B cell (primary cell): Measurements from ENCODE around the gene CACNA2D3. TPM values are rescaled to one million over a fixed set of nuclear protein-coding genes. Genes with fewer than 3 reads are reported as not detected.
"Not testable (repeated sequence)": the region's sequence is repeated elsewhere in the genome, so short reads cannot be mapped to it uniquely, and the experiment has no call there.

Source experiments
- ATAC-seq: fragments of 200-7000 bp; cut with Tn5 transposase; one replicate; pipeline ENCODE4 v1.10.0; 2021; ENCODE audit warnings: low read depth, mild to moderate bottlenecking, moderate number of reproducible peaks, moderate library complexity
- CTCF ChIA-PET: fragments of 350-600 bp; sonication (Branson Sonifier 250); formaldehyde crosslinking; loops from one replicate; lab custom pipeline; 2021; ENCODE audit warnings: antibody characterized with exemption, inconsistent platforms; lab: Charles Lee
- POLR2A ChIA-PET: fragments of 350-600 bp; sonication (Branson Sonifier 250); formaldehyde crosslinking; loops from one replicate; lab custom pipeline; 2021; ENCODE audit warnings: antibody characterized with exemption; lab: Charles Lee
- DNase-seq: peaks from one replicate; pipeline ENCODE4 v3.0.0; 2013
- H2AFZ ChIP-seq: 2 replicates; pipeline ENCODE4 v1.6.1; 2012; ENCODE audit warnings: mild to moderate bottlenecking, low read depth, low read length; ENCODE audit not compliant: insufficient read depth, poor library complexity, severe bottlenecking
- H3K27ac ChIP-seq, 2 donors: 1 replicate in 1 of 2; 2 replicates in 1 of 2; pipeline ENCODE4 v1.5.1; 2012 to 2013; ENCODE audit warnings: low read length in 2 of 2, mild to moderate bottlenecking in 2 of 2, moderate library complexity in 1 of 2
- H3K27me3 ChIP-seq, 4 experiments: fragments of 200-600 bp in 1 of 4; sonication (generic) in 1 of 4; replicated peaks in 1 of 4; 1 replicate in 2 of 4; 2 replicates in 2 of 4; pipeline versions ENCODE4 v1.6.1 to v1.7.0; 2013 to 2016; ENCODE audit warnings: low read length in 3 of 4, mild to moderate bottlenecking in 2 of 4, mixed read lengths in 1 of 4, moderate library complexity in 1 of 4; ENCODE audit not compliant: insufficient read depth in 4 of 4, control insufficient read depth in 3 of 4; ENCODE audit errors: control extremely low read depth in 1 of 4
- H3K36me3 ChIP-seq, 2 experiments: replicated peaks in 1 of 2; 1 replicate in 1 of 2; 2 replicates in 1 of 2; pipeline versions ENCODE4 v1.6.1 to v1.7.1; 2013; ENCODE audit warnings: low read length in 1 of 2; ENCODE audit not compliant: insufficient read depth in 2 of 2, control insufficient read depth in 1 of 2; ENCODE audit errors: control extremely low read depth in 1 of 2, extremely low read depth in 1 of 2
- H3K4me1 ChIP-seq, 2 donors: fragments of 200-600 bp in 1 of 2; sonication (generic) in 1 of 2; 1 replicate in 1 of 2; 2 replicates in 1 of 2; pipeline versions ENCODE4 v1.5.1 to v1.6.1; 2013 to 2017; ENCODE audit warnings: low read length in 2 of 2; ENCODE audit not compliant: control insufficient read depth in 2 of 2, insufficient read depth in 2 of 2
- H3K4me2 ChIP-seq: replicated peaks from 2 replicates; pipeline ENCODE3; 2012; ENCODE audit warnings: mild to moderate bottlenecking, low read depth, low read length; ENCODE audit not compliant: poor library complexity, severe bottlenecking
- H3K4me3 ChIP-seq, 5 experiments: fragments of 200-600 bp in 1 of 5; sonication (generic) in 1 of 5; 1 replicate in 3 of 5; 2 replicates in 2 of 5; pipeline versions ENCODE4 v1.5.1 to v1.7.0; 2011 to 2016; ENCODE audit warnings: low read length in 4 of 5, mild to moderate bottlenecking in 4 of 5, low read depth in 2 of 5, control low read depth in 1 of 5, moderate library complexity in 1 of 5; ENCODE audit not compliant: insufficient read depth in 1 of 5; ENCODE audit errors: control extremely low read depth in 1 of 5, extremely low read depth in 1 of 5
- H3K79me2 ChIP-seq: fragments of 200-600 bp; sonication (generic); one replicate; pipeline ENCODE4 v1.6.0; 2016; ENCODE audit warnings: low read length; ENCODE audit not compliant: control insufficient read depth, insufficient read depth
- H3K9ac ChIP-seq: fragments of 200-600 bp; sonication (generic); 2 replicates; pipeline ENCODE4 v1.6.1; 2017; ENCODE audit warnings: mild to moderate bottlenecking, low read length, moderate library complexity
- H3K9me3 ChIP-seq, 3 donors: one replicate each; pipeline versions ENCODE4 v1.6.1 to v1.7.1; 2013; ENCODE audit warnings: low read length in 2 of 3; ENCODE audit not compliant: control insufficient read depth in 2 of 3, insufficient read depth in 1 of 3; ENCODE audit errors: control extremely low read depth in 1 of 3
- H4K20me1 ChIP-seq: 2 replicates; pipeline ENCODE4 v1.6.0; 2012; ENCODE audit warnings: mild to moderate bottlenecking, low read length; ENCODE audit not compliant: insufficient read depth, control insufficient read depth, poor library complexity, severe bottlenecking
- H3K27ac Mint-ChIP-seq: one replicate; pipeline ENCODE4 v1.8.0; 2021; ENCODE audit warnings: mixed read lengths
- H3K27me3 Mint-ChIP-seq: one replicate; pipeline ENCODE4 v1.8.0; 2021; ENCODE audit warnings: mixed read lengths
- H3K4me1 Mint-ChIP-seq: one replicate; pipeline ENCODE4 v1.8.0; 2021; ENCODE audit warnings: mixed read lengths
- H3K4me3 Mint-ChIP-seq: one replicate; pipeline ENCODE4 v1.8.0; 2021; ENCODE audit warnings: mixed read lengths
- H3K9me3 Mint-ChIP-seq: one replicate; pipeline ENCODE4 v1.8.0; 2022; ENCODE audit warnings: mixed read lengths; ENCODE audit not compliant: insufficient read depth
- EZH2 ChIP-seq: IDR thresholded peaks from 2 replicates; pipeline ENCODE4 v1.6.1; 2012; ENCODE audit warnings: borderline replicate concordance, low read depth, mild to moderate bottlenecking, moderate library complexity, low read length; ENCODE audit not compliant: insufficient read depth, poor library complexity, severe bottlenecking
- WGBS: methylation state at CpG from one replicate; pipeline ENCODE4 v1.1.5; 2013; ENCODE audit warnings: missing lambda C conversion rate; ENCODE audit not compliant: insufficient coverage; 5-methylcytosine and 5-hydroxymethylcytosine counted together
- intact Hi-C: fragments of 100-400 bp; cut with micrococcal nuclease; formaldehyde crosslinking; loops from one replicate; pipeline ENCODE4 v1.10.0; 2022
- polyA plus RNA-seq: library from polyadenylated mRNA; depleted of rRNA; stranded (reverse); fragments of >200 nt; gene quantifications from 2 replicates; pipeline ENCODE4 v1.2.3, GENCODE V29; 2012
- total RNA-seq, 2 donors: library from RNA; stranded (reverse); fragments of 120-200 nt in 1 of 2; gene quantifications; 1 replicate in 1 of 2; 2 replicates in 1 of 2; pipeline versions ENCODE4 v1.2.3 to v1.2.4, GENCODE V29; 2013 to 2022
- TF ChIP-seq, protein P1 (sequence below): fragments of 200-600 bp; IDR thresholded peaks from one replicate; pipeline ENCODE4 v1.8.0; 2022; ENCODE audit warnings: antibody characterized with exemption, mild to moderate bottlenecking

Gene CACNA2D3
- total and polyA plus RNA-seq, 2 donors (not counting 1 experiment from before 2014, with no cell fraction given) = not detected

DNA sequence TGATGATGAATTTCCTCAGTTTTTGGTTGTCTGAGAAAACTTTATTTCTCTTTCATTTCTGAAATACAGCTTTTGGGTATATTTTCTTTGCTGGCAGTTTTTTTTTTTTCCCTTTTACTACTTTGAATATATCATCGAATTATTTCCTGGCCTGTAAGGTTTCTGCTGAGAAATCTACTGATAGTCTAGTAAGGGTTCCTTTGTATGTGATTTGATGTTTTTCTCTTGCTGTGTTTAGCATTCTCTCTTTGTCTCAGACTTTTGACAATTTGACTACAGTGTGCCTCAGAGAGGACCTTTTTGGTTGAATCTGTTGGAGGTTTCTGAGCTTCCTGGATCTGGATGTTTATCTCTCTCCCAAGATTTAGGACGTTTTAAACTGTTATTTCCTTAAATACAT, 336.0 kb downstream of the CACNA2D3 start:
- H3K27ac ChIP-seq = no peak overlapping the region
- no peak for ATAC-seq
- intact Hi-C loops = no loop called here
- no peaks in the 10 kb centered on the region for H3K4me1 ChIP-seq
- no peak for TF ChIP-seq EZH2
- TF ChIP-seq, protein P1, sequence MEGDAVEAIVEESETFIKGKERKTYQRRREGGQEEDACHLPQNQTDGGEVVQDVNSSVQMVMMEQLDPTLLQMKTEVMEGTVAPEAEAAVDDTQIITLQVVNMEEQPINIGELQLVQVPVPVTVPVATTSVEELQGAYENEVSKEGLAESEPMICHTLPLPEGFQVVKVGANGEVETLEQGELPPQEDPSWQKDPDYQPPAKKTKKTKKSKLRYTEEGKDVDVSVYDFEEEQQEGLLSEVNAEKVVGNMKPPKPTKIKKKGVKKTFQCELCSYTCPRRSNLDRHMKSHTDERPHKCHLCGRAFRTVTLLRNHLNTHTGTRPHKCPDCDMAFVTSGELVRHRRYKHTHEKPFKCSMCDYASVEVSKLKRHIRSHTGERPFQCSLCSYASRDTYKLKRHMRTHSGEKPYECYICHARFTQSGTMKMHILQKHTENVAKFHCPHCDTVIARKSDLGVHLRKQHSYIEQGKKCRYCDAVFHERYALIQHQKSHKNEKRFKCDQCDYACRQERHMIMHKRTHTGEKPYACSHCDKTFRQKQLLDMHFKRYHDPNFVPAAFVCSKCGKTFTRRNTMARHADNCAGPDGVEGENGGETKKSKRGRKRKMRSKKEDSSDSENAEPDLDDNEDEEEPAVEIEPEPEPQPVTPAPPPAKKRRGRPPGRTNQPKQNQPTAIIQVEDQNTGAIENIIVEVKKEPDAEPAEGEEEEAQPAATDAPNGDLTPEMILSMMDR = no peak
- no peaks in the 10 kb centered on the region for H3K36me3 ChIP-seq
- no peak overlapping the region for H2AFZ ChIP-seq
- CTCF ChIA-PET = no interaction called here
- no peaks in the 10 kb centered on the region for H3K79me2 ChIP-seq
- H4K20me1 ChIP-seq = no peaks in the 10 kb centered on the region
- no peak overlapping the region for H3K4me2 ChIP-seq
- H3K27ac Mint-ChIP-seq = no peak overlapping the region
- peaks cover 10% of the 10 kb centered on the region for H3K9me3 Mint-ChIP-seq
- no peaks in the 10 kb centered on the region for H3K27me3 ChIP-seq
- no peaks in the 10 kb centered on the region for H3K27me3 Mint-ChIP-seq
- H3K4me3 Mint-ChIP-seq = no peak overlapping the region
- peaks cover 0 to 9% (median 1%) of the 10 kb centered on the region in 3 donors for H3K9me3 ChIP-seq
- H3K9ac ChIP-seq = no peak overlapping the region
- H3K4me3 ChIP-seq = no peak overlapping the region
- no CpG with 5 or more reads among the region's 2 CpGs for WGBS
- H3K4me1 Mint-ChIP-seq = no peaks in the 10 kb centered on the region
- DNase-seq = no peak
- POLR2A ChIA-PET = no interaction called here

DNA sequence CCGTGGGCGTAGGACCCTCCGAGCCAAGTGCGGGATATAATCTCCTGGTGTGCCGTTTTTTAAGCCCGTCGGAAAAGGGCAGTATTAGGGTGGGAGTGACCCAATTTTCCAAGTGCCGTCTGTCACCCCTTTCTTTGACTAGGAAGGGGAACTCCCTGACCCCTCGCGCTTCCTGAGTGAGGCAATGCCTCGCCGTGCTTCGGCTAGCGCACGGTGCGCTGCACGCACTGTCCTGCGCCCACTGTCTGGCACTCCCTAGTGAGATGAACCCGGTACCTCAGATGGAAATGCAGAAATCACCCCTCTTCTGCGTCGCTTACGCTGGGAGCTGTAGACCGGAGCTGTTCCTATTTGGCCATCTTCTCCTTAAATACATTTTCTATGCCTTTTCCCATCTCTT, 342.2 kb downstream of the CACNA2D3 start:
- CTCF ChIA-PET = not testable (repeated sequence)

More for the DNA sequence above, 342.2 kb downstream of the CACNA2D3 start:
- H3K4me1 Mint-ChIP-seq, H3K4me3 ChIP-seq, H3K79me2 ChIP-seq, H3K27me3 ChIP-seq, H3K9me3 Mint-ChIP-seq, H3K27ac ChIP-seq, H3K36me3 ChIP-seq, H3K9ac ChIP-seq, DNase-seq, H3K4me2 ChIP-seq, H3K4me3 Mint-ChIP-seq, POLR2A ChIA-PET, H4K20me1 ChIP-seq, H3K27ac Mint-ChIP-seq, ATAC-seq, intact Hi-C loops, H3K27me3 Mint-ChIP-seq, H3K4me1 ChIP-seq, H2AFZ ChIP-seq: not testable (repeated sequence)
- peaks cover 0 to 20% (median 4%) of the 10 kb centered on the region in 3 donors for H3K9me3 ChIP-seq
- WGBS = 96% methylated on average over 23 of the region's 23 CpGs
